GM21381 (cell line): Measurements from ENCODE around the gene NLK.
"Not testable (repeated sequence)": the region's sequence is repeated elsewhere in the genome, so short reads cannot be mapped to it uniquely, and the experiment has no call there.

Experiments
- ATAC-seq: cut with Tn5 transposase; IDR thresholded peaks from one replicate; pipeline ENCODE4 v1.9.1; 2021; ENCODE audit warnings: mild to moderate bottlenecking, moderate library complexity; ENCODE audit not compliant: unreplicated experiment

The NLK gene

DNA sequence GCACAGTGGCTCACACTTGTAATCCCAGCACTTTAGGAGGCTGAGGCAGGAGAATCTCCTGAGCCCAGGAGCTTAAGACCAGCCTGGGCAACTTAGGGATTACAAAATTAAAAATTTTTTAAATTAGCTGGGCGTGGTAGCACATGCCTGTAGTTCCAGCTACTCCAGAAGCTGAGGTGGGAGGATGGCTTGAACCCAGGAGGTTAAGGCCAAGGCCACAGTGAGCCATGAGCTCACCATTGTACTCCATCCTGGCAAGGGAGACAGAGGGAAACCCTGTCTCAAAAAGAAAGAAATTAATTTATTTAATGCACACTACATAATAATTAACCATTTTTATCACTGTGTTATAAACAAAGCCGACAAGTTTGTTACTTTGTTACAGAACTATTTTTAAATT is 145.5 kb downstream of the NLK start:
- no peak for ATAC-seq

DNA sequence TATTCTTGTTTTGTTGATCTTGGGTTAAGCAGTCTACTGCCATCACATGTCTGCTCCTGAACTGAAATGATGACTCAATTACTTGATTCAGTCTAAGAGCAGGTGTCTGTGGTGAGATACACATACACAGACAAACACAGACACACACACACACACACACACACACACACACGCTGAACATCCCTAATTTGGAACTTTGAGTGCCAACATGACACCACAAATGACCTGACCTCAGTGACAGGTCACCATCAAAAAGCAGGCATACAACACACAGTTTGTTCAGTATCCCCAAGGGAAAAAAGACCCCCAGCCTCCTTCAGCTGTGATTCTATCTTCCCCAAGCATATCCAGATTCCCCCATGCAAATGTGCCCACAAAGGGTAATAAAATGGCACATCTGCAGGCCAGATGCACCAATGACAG is 146.4 kb downstream of the NLK start:
- ATAC-seq, result no peak

- ATAC-seq, result no peak
Observed at GRCh38 chr17:28189667-28190066, 147.2 kb downstream of the NLK start.

DNA sequence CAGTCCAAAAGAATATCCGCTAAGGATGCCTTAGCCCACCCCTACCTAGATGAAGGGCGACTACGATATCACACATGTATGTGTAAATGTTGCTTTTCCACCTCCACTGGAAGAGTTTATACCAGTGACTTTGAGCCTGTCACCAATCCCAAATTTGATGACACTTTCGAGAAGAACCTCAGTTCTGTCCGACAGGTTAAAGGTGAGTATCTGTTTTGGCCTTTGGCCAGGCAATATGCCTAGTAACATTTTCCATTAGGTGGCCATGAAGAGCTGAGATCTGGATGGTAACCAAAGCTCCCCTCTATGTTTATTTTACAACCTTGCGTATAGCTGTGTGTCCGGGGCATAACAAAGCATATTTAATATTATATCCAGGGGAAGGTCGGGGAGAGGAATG is 148.5 kb downstream of the NLK start:
- no peak for ATAC-seq

- ATAC-seq, result no peak
Observed at GRCh38 chr17:28193241-28193640, 150.8 kb downstream of the NLK start.

DNA sequence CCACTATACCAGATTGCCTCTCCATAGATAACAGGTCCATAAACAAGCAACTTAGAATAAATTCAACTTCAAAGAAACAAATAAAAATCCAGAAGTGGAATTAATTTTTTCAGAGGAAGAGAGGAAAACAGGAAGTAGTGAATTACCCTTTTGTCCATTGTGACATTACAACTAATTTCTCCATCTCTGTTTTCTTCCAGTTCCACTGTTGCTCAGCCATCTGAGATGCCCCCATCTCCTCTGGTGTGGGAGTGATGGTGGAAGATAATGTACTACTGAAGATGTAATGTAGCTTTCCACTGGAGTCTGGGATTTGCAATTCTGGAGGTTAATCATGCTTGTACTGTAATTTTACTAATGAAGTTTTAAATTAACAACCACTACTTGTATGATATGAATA is 151.9 kb downstream of the NLK start:
- ATAC-seq, result no peak

DNA sequence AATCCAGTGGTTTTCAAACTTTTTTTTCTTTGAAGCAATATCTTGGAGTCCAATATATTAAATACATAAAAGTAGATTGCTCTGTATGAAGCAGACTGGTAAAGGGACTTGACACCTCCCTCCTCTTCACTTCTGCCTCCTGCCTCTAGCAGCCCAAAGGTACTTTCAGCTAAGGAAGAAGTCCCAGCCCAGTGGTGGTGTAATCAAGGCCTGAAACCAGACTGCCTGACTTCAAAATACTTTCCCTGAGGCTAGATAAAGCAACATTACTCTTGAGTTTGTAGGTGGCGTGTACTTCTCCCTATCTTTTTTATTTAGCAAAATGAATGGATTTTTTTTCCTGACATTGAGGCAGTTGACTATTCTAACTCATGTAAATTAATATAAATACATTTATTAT is 154.2 kb downstream of the NLK start:
- no peak for ATAC-seq

GRCh38 chr17:28199115-28199514 is 156.6 kb downstream of the NLK start:
- no peak for ATAC-seq

- no peak for ATAC-seq
Observed at GRCh38 chr17:28199728-28200127, 157.3 kb downstream of the NLK start.

GRCh38 chr17:28201315-28201714 is 158.8 kb downstream of the NLK start:
- no peak for ATAC-seq

- no peak for ATAC-seq
Observed at GRCh38 chr17:28204244-28204643, 161.8 kb downstream of the NLK start.

DNA sequence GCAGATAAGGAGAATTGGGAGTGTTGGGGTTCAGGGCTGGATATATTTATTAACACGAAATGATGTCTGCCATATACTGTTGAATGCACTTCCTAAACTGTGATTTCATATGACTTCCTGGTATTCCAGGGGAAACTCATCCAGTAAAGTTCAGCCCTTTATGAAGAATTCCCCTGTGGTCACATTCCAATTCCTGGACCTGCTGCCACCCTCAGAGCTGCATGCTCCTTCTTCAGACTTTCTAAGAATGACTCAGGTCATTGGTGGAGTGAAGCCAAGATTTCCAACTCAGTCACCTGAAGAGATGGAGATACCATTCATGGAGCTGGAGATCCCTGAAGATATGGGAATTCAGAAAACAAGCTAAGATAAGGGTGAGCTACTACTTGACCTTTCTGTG is 162.3 kb downstream of the NLK start:
- no peak for ATAC-seq

GRCh38 chr17:28206292-28206691 is 163.8 kb downstream of the NLK start:
- no peak for ATAC-seq

GRCh38 chr17:28211811-28212210 is 169.3 kb downstream of the NLK start:
- ATAC-seq, result no peak

DNA sequence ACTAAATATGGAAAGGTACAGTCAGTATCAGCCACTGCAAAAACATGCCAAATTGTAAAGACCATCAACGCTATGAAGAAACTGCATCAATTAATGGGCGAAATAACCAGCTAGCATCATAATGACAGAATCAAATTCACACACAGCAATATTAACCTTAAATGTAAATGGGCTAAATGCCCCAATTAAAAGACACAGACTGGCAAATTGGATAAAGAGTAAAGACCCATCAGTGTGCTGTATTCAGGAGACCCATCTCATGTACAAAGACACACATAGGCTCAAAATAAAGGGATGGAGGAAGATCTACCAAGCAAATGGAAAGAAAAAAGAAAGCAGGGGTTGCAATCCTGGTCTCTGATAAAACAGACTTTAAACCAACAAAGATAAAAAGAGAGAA is 171.1 kb downstream of the NLK start:
- ATAC-seq, result not testable (repeated sequence)

GRCh38 chr17:28216052-28216451 is 173.6 kb downstream of the NLK start:
- ATAC-seq, result no peak

- no peak for ATAC-seq
Observed at GRCh38 chr17:28216528-28216927, 174.1 kb downstream of the NLK start.

- ATAC-seq, result no peak
Observed at GRCh38 chr17:28219771-28220170, 177.3 kb downstream of the NLK start.

- no peak for ATAC-seq
Observed at GRCh38 chr17:28221751-28222414, 179.4 kb downstream of the NLK start.

GRCh38 chr17:28225271-28225670 is 182.8 kb downstream of the NLK start:
- no peak for ATAC-seq

DNA sequence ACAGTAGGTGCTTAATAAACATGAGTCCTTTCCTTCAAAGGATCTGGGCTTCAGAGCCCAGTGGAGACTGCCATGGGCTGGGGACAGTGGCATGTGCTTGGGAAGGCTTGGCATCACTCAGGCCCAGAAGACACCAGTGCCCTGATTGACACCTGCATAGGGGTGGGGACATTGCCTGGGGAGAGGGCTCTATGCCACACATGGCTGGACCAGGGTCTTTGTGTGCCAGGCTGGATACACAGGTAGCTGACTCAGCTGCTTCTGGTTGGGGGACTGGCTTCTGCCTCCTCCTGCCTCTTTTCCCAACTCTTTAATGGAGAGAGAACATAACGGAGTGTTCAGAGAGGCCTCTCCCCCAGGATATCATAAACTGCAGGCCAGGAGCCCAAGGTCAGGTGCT is 183.4 kb downstream of the NLK start:
- no peak for ATAC-seq

- no peak for ATAC-seq
Observed at GRCh38 chr17:28226563-28227315, 184.3 kb downstream of the NLK start.
